Hematopoietic multipotent progenitor cell treated with erythropoietin and hydrocortisone succinate and interleukin-3 and kit ligand, for 17 days (in vitro differentiated cells): ENCODE data around the gene ANKS1A.

Experiments
- DNase-seq: peaks from one replicate; pipeline ENCODE4 v3.0.0-alpha.2; 2015; ENCODE audit warnings: low spot score

Gene ANKS1A

DNA sequence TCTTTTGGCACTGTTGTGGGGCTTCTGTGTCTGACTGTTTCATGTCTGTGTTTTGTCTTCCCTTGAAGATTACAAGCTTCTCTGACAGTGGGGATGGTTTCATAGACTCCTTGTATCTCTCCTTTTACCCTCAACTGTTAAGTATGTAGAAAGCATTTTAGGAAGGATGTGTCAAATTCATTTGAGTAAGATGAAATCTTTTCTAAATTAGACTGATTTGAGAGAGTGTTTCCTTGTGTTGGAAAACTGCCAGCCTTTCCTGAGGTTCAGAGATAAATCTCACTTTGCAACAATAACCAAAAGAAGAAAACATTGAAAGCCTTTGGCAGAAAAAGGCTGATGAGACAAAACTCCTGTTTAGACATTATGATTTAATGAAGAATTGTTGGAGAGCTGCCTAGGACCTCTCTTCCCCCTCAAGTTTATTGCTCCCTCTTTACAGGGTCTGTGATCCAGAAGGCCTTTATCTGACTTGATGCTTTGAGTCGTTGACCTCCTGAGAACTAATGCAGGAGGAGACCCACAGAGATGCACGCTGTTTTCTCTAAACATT, 68.3 kb downstream of the ANKS1A start:
- DNase-seq = no peak

GRCh38 chr6:34958734-34959133, 69.7 kb downstream of the ANKS1A start:
- DNase-seq = no peak

- no peak for DNase-seq
Measured at GRCh38 chr6:34959224-34959623, 70.2 kb downstream of the ANKS1A start.

DNA sequence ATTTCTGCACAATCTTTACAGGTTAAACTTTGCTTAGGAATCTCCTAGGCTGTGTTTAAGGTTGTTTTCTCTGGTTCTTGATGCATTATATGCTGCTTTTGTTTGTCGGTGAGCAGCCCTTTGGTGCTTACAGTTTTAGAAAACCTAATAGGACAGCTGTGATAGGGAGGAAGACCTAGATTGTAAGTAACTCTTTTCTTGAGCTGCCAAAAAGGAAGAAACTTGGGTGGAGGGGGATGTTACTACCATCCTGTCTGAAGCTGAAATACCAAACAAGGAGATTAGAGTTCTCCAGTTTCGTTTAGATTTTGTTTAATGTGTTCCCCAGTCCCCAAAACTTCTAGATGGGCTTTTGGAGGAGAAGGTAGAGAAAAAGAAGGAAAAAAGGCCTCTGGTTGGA, 72.0 kb downstream of the ANKS1A start:
- no peak for DNase-seq

DNA sequence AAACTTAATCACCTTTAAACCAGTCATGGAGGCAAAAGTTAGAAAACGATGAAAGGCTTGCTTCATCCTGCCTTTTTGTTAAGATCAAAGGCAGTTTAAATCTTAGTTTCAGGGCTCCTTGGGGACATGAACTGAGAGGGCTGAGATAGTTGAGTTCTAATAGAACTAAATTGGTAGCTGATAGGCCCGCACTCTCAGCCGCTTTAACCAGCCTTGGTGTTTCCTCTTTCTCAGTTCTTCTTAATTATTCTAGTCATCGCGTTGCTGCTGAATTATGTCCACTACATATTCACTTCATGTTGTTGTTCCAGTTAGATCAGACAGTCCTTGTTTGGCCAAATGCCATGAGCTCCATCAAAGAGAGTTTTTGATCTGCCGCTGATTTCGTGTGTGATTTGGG, 72.5 kb downstream of the ANKS1A start:
- DNase-seq = no peak

GRCh38 chr6:34964564-34964963, 75.5 kb downstream of the ANKS1A start:
- no peak for DNase-seq

DNA sequence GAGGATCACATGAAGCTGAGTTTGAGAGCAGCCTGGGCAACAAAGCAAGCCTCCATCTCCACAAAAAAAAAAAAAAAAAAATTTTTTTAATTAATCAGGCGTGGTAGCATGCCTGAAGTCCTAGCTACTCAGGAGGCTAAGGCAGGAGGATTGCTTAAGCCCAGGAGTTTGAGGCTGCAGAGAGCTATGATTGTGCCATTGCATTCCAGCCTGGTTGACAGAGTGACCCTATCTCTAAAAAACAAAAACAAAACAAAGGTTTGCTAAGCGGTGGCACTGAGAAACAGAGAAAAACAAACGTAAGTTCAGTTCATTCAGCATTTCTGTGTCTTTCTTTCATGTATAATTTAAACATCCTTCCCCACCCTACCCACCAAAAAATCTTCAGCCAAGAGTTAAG, 78.4 kb downstream of the ANKS1A start:
- DNase-seq = no peak

DNA sequence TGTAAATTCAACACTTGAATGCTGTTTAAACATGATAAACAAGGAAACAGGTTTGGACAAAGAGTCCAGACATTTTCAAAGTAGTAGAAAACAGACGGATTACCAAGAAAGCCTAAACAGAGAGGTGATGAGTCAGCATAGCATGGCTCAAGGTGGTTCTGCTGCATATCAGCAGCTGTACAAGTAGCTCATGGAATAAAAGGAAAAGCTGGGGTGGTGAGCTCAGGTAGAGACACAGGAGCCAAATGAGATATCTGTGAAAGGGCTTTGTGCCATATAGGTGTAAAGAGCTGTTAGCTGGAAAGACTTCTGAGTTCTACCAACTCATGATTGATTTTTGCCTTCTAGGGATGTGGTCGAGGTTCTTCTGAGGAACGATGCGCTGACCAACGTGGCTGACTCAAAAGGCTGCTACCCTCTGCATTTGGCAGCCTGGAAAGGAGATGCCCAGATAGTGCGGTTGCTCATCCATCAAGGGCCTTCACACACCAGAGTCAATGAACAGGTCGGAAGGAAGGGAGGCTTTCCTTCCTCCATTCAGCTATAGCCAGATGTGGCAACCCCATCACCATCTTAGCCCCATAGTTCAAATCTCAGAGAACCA, 80.7 kb downstream of the ANKS1A start:
- no peak for DNase-seq

DNA sequence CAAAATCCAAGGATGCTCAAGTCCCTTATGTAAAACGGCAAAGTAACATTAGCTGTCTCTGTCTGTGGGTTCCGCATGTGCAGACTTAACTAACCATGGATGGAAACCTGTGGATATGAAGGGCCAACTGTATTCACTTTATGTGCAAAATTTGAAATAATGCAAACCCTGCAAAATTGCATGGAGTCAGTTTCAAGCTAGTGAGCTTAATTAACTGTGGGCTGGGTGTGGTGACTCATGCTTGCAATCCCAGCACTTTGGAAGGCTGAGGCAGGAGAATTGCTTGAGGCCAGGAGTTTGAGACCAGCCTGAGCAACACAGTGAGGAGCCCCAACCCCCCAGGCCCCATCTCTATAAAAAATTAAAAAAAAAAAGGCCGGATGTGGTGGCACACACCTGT, 81.4 kb downstream of the ANKS1A start:
- DNase-seq = no peak

- no peak for DNase-seq
Measured at GRCh38 chr6:34970957-34971356, 81.9 kb downstream of the ANKS1A start.

GRCh38 chr6:34973547-34974248, 84.6 kb downstream of the ANKS1A start:
- no peak for DNase-seq

GRCh38 chr6:34974249-34974642, 85.2 kb downstream of the ANKS1A start:
- DNase-seq = no peak

GRCh38 chr6:34976239-34976638, 87.2 kb downstream of the ANKS1A start:
- DNase-seq = no peak

GRCh38 chr6:34979218-34979617, 90.2 kb downstream of the ANKS1A start:
- DNase-seq = no peak

- DNase-seq = no peak
Measured at GRCh38 chr6:34979994-34980393, 90.9 kb downstream of the ANKS1A start.

- DNase-seq = no peak
Measured at GRCh38 chr6:34981366-34981765, 92.3 kb downstream of the ANKS1A start.

GRCh38 chr6:34981951-34982350, 92.9 kb downstream of the ANKS1A start:
- no peak for DNase-seq

- DNase-seq = no peak
Measured at GRCh38 chr6:34982424-34982852, 93.4 kb downstream of the ANKS1A start.

- DNase-seq = no peak
Measured at GRCh38 chr6:34984416-34984815, 95.4 kb downstream of the ANKS1A start.

GRCh38 chr6:34985236-34985635, 96.2 kb downstream of the ANKS1A start:
- no peak for DNase-seq

DNA sequence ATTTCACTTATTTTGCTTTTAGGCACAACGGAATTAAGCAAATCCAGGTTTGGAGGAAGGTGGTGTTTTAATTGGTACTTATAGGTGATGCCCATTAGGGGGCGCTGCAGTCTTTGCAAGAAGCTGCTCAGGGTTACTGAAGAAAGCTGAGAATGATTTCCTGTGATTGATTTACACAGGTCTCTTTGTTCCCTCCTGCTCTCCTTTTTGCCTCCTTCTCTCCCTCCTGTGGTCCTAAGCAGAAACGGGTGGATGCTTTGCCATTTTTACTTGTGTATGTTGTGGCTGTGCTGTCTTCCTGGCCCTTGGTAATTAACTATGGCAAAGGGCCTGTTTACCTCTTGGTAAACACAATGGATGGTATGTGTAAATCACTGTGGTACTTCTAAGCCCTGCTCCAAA, 97.8 kb downstream of the ANKS1A start:
- peak; percentile 74 for DNase-seq

GRCh38 chr6:34987506-34987905, 98.5 kb downstream of the ANKS1A start:
- no peak for DNase-seq

GRCh38 chr6:34990971-34991560, 102.0 kb downstream of the ANKS1A start:
- DNase-seq = no peak
